Measurements from ENCODE around the gene FAM83F.

FAM83F gene

DNA sequence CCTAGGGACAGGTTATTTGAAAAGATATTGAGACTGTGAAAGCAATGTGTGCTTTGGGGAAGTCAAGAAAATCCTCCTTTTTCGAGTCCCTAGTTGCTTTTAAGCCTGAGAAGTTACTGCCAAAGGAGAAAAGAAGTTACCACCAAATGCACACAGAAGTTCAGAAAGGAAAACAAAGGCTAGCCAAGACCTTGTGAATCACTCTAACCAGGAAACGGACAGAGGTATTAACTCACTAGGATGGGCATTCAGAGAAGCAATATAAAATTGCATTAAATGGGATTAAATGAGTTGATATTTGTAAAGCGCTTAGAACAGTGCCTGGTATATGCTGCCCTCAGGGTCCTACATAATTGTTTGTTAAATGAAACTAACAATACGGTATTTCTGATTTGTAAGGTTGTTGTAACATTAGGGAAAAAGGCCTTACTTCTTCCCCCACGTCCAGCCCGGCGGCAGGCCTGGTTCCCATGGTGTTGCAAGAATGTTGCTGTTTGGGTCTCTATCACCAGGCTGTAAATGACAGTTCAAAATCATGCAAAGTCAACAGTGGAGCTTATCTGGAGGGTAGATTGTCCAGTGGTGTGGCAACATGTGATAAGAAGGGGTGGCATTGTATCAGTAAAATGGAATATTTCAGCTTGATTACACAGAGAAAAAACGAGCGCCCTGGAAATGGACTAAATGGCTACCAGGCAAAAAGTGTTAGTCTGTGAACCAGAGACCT, 27.5 kb upstream of the FAM83F start:
- peak overlapping the region in 1 of 2 donors; percentile 9 for H3K4me3 ChIP-seq (ENCODE audit: low read length in 2 of 2)
- peaks cover 0 to 5% of the 10 kb centered on the region in 2 donors for H3K27me3 ChIP-seq (ENCODE audit: control insufficient read depth in 2 of 2, insufficient read depth in 2 of 2, low read length in 2 of 2)
- H3K9ac ChIP-seq (ENCODE audit: low read depth in 1 of 2, low read length in 2 of 2) = peak overlapping the region in 1 of 2 donors; percentile 55
- peak overlapping the region; percentile 18 to 93 for H3K27ac ChIP-seq (ENCODE audit: low read depth in 2 of 2, low read length in 2 of 2)
- peaks cover 8 to 28% of the 10 kb centered on the region in 2 donors for H3K4me1 ChIP-seq (ENCODE audit: control insufficient read depth in 2 of 2, insufficient read depth in 2 of 2, low read length in 2 of 2)
- no peaks in the 10 kb centered on the region for H3K9me3 ChIP-seq (ENCODE audit: control insufficient read depth in 2 of 2, low read length in 2 of 2)
- H3K36me3 ChIP-seq (ENCODE audit: control insufficient read depth in 2 of 2, insufficient read depth in 2 of 2, low read length in 2 of 2) = peaks cover 0 to 3% of the 10 kb centered on the region in 2 donors

DNA sequence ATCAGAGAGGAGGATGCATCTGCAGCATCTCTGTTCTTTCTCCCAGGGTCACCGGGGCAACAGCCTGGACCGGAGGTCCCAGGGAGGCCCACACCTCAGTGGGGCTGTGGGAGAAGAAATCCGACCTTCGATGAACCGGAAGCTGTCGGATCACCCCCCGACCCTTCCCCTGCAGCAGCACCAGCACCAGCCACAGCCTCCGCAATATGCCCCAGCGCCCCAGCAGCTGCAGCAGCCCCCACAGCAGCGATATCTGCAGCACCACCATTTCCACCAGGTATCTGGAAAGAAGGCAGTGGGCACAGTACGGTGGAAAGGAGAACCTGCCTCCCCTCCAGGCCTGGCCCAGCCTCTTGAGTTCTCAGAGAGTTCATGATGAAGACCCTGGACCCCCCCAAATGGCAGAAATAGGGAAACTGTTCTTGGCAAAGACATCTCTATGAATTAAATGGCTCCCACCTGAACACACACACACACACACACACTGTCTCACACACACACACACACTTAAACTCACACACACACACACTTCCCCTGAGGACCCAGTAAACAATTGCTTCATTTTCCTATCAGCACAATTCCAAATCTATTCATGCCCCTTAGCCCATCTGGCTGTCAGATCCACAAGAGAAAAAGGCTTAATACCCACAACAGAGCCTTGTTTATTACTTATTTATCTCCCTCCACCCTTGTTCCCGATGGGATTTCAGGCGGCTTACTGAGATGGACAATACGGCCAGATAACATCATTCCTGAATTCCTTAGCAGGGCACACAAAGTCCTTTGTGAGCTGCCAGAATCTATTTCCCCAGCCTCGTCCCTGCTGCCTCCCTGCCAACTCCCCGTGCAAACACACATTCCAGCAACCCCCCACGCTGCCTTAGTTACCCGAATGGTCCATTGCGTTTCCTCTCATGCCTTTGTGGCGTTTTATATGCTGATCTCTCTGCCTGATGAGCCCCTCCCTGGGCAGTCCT, 26.5 kb upstream of the FAM83F start:
- Histone ChIP-seq H3K9ac (ENCODE audit: low read depth in 1 of 2, low read length in 2 of 2) (no peak overlapping the region), H3K9me3 (ENCODE audit: control insufficient read depth in 2 of 2, low read length in 2 of 2) (no peaks in the 10 kb centered on the region), H3K4me3 (ENCODE audit: low read length in 2 of 2) (no peak overlapping the region), H3K27ac (ENCODE audit: low read depth in 2 of 2, low read length in 2 of 2) (peak overlapping the region; percentile 32 to 93), H3K4me1 (ENCODE audit: control insufficient read depth in 2 of 2, insufficient read depth in 2 of 2, low read length in 2 of 2) (peaks cover 8 to 28% of the 10 kb centered on the region in 2 donors), H3K27me3 (ENCODE audit: control insufficient read depth in 2 of 2, insufficient read depth in 2 of 2, low read length in 2 of 2) (peaks cover 0 to 8% of the 10 kb centered on the region in 2 donors), H3K36me3 (ENCODE audit: control insufficient read depth in 2 of 2, insufficient read depth in 2 of 2, low read length in 2 of 2) (peaks cover 0 to 4% of the 10 kb centered on the region in 2 donors)

DNA sequence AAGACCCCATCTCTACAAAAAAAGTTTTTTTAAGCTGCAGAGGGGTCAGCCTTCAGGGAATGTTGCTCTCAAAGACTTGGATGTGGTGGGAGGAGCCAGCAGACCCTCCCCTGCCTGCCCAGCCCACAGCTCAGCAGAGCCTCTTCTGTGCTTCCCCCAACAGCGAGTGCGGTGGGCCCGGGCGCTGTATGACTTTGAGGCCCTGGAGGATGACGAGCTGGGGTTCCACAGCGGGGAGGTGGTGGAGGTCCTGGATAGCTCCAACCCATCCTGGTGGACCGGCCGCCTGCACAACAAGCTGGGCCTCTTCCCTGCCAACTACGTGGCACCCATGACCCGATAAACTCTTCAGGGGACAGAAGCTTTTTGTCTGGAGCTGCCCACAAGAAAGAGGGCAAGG, 24.0 kb upstream of the FAM83F start:
- Histone ChIP-seq H3K36me3 (ENCODE audit: control insufficient read depth in 2 of 2, insufficient read depth in 2 of 2, low read length in 2 of 2) (peaks cover 0 to 2% of the 10 kb centered on the region in 2 donors), H3K9ac (ENCODE audit: low read depth in 1 of 2, low read length in 2 of 2) (no peak overlapping the region), H3K27ac (ENCODE audit: low read depth in 2 of 2, low read length in 2 of 2) (no peak overlapping the region), H3K27me3 (ENCODE audit: control insufficient read depth in 2 of 2, insufficient read depth in 2 of 2, low read length in 2 of 2) (peaks cover 0 to 9% of the 10 kb centered on the region in 2 donors), H3K4me1 (ENCODE audit: control insufficient read depth in 2 of 2, insufficient read depth in 2 of 2, low read length in 2 of 2) (peaks cover 8 to 28% of the 10 kb centered on the region in 2 donors), H3K4me3 (ENCODE audit: low read length in 2 of 2) (no peak overlapping the region), H3K9me3 (ENCODE audit: control insufficient read depth in 2 of 2, low read length in 2 of 2) (no peaks in the 10 kb centered on the region)

DNA sequence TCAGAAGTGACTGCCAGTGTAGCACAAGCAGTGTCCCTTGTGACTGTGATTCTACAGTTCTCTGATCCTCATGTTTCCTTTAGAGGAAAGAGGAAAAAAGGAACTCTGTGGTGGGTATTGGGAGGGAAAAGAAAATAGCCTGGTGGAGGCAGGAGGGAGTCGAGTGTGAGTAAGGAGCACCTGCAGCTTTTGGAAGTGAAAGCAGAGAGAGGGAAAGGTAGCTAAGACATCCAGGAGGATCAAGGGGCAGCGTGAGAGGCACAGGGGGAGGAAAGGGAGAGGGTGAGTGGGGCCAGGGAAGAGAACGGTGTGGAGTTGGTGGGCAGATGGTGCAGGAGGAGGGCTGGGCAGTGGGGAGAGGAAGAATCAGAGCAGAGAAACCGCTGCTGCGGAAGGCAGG, 22.1 kb upstream of the FAM83F start:
- Histone ChIP-seq H3K4me3 (ENCODE audit: low read length in 2 of 2) (no peak overlapping the region), H3K27ac (ENCODE audit: low read depth in 2 of 2, low read length in 2 of 2) (no peak overlapping the region), H3K27me3 (ENCODE audit: control insufficient read depth in 2 of 2, insufficient read depth in 2 of 2, low read length in 2 of 2) (peaks cover 0 to 10% of the 10 kb centered on the region in 2 donors)

DNA sequence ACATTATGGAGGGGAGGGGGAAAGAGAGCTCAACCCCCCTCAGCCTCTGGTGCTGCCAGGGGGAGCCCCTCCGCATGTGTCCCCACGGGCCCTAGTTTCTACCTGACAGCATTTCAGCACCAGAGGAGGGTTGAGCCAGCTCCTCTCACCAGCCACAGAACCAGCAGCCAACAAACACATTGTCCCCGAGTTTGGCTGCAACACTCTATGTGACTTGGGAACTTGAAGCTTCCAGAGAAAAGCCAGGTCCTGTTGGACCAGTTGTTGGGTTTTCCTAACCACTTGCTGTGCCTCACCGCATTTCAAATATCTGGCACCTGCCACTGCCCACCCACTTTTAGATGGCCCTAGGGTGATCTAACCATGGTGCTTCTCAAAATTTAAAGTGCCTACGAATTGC, 21.1 kb upstream of the FAM83F start:
- Histone ChIP-seq H3K9ac (ENCODE audit: low read depth in 1 of 2, low read length in 2 of 2) (no peak overlapping the region), H3K27ac (ENCODE audit: low read depth in 2 of 2, low read length in 2 of 2) (no peak overlapping the region), H3K9me3 (ENCODE audit: control insufficient read depth in 2 of 2, low read length in 2 of 2) (no peaks in the 10 kb centered on the region), H3K4me3 (ENCODE audit: low read length in 2 of 2) (no peak overlapping the region), H3K36me3 (ENCODE audit: control insufficient read depth in 2 of 2, insufficient read depth in 2 of 2, low read length in 2 of 2) (peaks cover 0 to 2% of the 10 kb centered on the region in 2 donors), H3K27me3 (ENCODE audit: control insufficient read depth in 2 of 2, insufficient read depth in 2 of 2, low read length in 2 of 2) (peaks cover 0 to 8% of the 10 kb centered on the region in 2 donors), H3K4me1 (ENCODE audit: control insufficient read depth in 2 of 2, insufficient read depth in 2 of 2, low read length in 2 of 2) (peaks cover 0 to 4% of the 10 kb centered on the region in 2 donors)

More for the DNA sequence above, 22.1 kb upstream of the FAM83F start:
- Histone ChIP-seq H3K36me3 (ENCODE audit: control insufficient read depth in 2 of 2, insufficient read depth in 2 of 2, low read length in 2 of 2) (peaks cover 0 to 2% of the 10 kb centered on the region in 2 donors), H3K4me1 (ENCODE audit: control insufficient read depth in 2 of 2, insufficient read depth in 2 of 2, low read length in 2 of 2) (peaks cover 0 to 12% of the 10 kb centered on the region in 2 donors), H3K9ac (ENCODE audit: low read depth in 1 of 2, low read length in 2 of 2) (no peak overlapping the region), H3K9me3 (ENCODE audit: control insufficient read depth in 2 of 2, low read length in 2 of 2) (no peaks in the 10 kb centered on the region)

DNA sequence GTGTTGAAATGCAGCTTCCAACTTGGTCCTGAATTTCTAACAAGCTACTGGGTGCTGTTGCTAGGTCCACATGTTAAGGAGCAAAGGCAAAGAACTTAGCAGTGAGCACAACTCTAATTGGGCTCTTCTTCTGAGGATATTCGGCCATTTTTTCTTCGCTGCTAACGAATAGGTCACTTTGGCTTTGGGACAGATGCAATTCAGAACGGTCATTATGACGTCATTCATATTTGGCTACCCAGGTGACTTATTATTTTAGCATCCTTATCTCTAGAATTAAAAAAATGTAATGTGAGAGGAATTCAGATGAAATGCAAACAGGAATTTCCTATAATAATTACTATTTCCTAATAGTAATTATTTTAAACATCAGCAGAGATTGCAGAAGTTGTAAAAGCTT, 20.7 kb upstream of the FAM83F start:
- no peak overlapping the region for H3K27ac ChIP-seq (ENCODE audit: low read depth in 2 of 2, low read length in 2 of 2)
- peaks cover 0 to 2% of the 10 kb centered on the region in 2 donors for H3K36me3 ChIP-seq (ENCODE audit: control insufficient read depth in 2 of 2, insufficient read depth in 2 of 2, low read length in 2 of 2)
- H3K9ac ChIP-seq (ENCODE audit: low read depth in 1 of 2, low read length in 2 of 2) = no peak overlapping the region
- no peak overlapping the region for H3K4me3 ChIP-seq (ENCODE audit: low read length in 2 of 2)
- H3K27me3 ChIP-seq (ENCODE audit: control insufficient read depth in 2 of 2, insufficient read depth in 2 of 2, low read length in 2 of 2) = peaks cover 0 to 7% of the 10 kb centered on the region in 2 donors
- H3K4me1 ChIP-seq (ENCODE audit: control insufficient read depth in 2 of 2, insufficient read depth in 2 of 2, low read length in 2 of 2) = no peaks in the 10 kb centered on the region
- no peaks in the 10 kb centered on the region for H3K9me3 ChIP-seq (ENCODE audit: control insufficient read depth in 2 of 2, low read length in 2 of 2)

DNA sequence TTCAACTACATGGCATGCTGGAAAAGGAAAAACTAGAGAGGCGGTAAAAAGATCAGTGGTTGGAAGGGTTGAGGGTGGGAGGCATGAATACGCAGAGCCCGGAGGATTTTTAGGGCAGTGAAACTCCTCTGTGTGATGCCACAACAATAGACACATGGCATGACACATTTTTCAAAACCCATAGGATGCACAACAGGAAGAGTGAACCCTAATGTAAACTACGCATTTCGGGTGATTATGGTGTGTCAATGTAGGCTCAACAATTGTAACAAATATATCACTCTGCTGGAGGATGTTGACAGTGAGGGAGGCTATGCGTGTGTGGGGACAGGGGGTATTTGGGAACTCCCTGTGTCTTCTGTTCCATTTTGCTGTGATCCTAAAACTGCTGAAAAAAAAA, 15.7 kb upstream of the FAM83F start:
- Histone ChIP-seq H3K9me3 (ENCODE audit: control insufficient read depth in 2 of 2, low read length in 2 of 2) (no peaks in the 10 kb centered on the region), H3K36me3 (ENCODE audit: control insufficient read depth in 2 of 2, insufficient read depth in 2 of 2, low read length in 2 of 2) (no peaks in the 10 kb centered on the region), H3K27ac (ENCODE audit: low read depth in 2 of 2, low read length in 2 of 2) (no peak overlapping the region), H3K4me1 (ENCODE audit: control insufficient read depth in 2 of 2, insufficient read depth in 2 of 2, low read length in 2 of 2) (no peaks in the 10 kb centered on the region), H3K4me3 (ENCODE audit: low read length in 2 of 2) (no peak overlapping the region), H3K9ac (ENCODE audit: low read depth in 1 of 2, low read length in 2 of 2) (no peak overlapping the region), H3K27me3 (ENCODE audit: control insufficient read depth in 2 of 2, insufficient read depth in 2 of 2, low read length in 2 of 2) (peaks cover 0 to 2% of the 10 kb centered on the region in 2 donors)

DNA sequence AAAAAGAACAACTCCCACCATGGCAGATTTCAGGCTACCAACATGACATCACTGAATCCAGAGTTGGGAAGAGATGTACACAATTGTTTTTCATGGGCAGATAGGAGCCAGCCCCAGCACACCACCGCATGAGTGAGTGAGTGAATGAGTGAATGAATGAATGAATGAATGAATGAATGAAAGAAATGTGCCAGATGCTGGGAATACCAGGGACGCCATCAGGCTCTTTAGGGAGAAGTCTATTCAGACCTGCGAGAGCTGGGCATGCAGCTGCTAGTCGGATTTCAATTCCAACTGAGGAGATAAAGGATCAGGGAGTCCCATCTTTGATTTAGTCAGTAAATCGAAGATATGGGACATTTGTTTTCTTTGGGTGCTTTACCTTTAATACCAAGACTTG, 15.3 kb upstream of the FAM83F start:
- Histone ChIP-seq H3K4me3 (ENCODE audit: low read length in 2 of 2) (no peak overlapping the region), H3K9ac (ENCODE audit: low read depth in 1 of 2, low read length in 2 of 2) (no peak overlapping the region), H3K27me3 (ENCODE audit: control insufficient read depth in 2 of 2, insufficient read depth in 2 of 2, low read length in 2 of 2) (peaks cover 0 to 2% of the 10 kb centered on the region in 2 donors), H3K4me1 (ENCODE audit: control insufficient read depth in 2 of 2, insufficient read depth in 2 of 2, low read length in 2 of 2) (no peaks in the 10 kb centered on the region), H3K36me3 (ENCODE audit: control insufficient read depth in 2 of 2, insufficient read depth in 2 of 2, low read length in 2 of 2) (no peaks in the 10 kb centered on the region), H3K9me3 (ENCODE audit: control insufficient read depth in 2 of 2, low read length in 2 of 2) (no peaks in the 10 kb centered on the region), H3K27ac (ENCODE audit: low read depth in 2 of 2, low read length in 2 of 2) (no peak overlapping the region)

DNA sequence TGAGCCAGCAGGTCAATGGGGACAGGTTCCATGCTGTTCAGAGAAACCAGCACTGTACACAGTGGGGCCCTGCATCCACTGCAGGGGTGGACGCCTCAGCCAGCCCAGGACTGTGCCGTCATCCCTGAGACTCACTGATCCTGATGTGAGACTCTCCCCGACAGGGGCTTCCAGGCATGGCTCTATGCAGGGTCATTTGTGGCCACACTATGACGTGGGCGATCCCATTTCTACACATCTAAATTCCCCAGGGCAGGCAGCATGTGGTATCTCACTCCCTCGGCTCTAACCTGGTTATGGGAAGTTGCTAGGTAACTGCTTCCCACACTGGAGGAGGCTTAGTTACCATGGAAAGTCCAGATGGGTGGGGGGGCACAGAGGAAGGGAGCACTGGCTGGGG, 14.2 kb upstream of the FAM83F start:
- Histone ChIP-seq H3K27ac (ENCODE audit: low read depth in 2 of 2, low read length in 2 of 2) (no peak overlapping the region), H3K36me3 (ENCODE audit: control insufficient read depth in 2 of 2, insufficient read depth in 2 of 2, low read length in 2 of 2) (no peaks in the 10 kb centered on the region), H3K4me3 (ENCODE audit: low read length in 2 of 2) (no peak overlapping the region), H3K27me3 (ENCODE audit: control insufficient read depth in 2 of 2, insufficient read depth in 2 of 2, low read length in 2 of 2) (peaks cover 0 to 2% of the 10 kb centered on the region in 2 donors), H3K4me1 (ENCODE audit: control insufficient read depth in 2 of 2, insufficient read depth in 2 of 2, low read length in 2 of 2) (peaks cover 0 to 8% of the 10 kb centered on the region in 2 donors), H3K9me3 (ENCODE audit: control insufficient read depth in 2 of 2, low read length in 2 of 2) (no peaks in the 10 kb centered on the region), H3K9ac (ENCODE audit: low read depth in 1 of 2, low read length in 2 of 2) (no peak overlapping the region)

DNA sequence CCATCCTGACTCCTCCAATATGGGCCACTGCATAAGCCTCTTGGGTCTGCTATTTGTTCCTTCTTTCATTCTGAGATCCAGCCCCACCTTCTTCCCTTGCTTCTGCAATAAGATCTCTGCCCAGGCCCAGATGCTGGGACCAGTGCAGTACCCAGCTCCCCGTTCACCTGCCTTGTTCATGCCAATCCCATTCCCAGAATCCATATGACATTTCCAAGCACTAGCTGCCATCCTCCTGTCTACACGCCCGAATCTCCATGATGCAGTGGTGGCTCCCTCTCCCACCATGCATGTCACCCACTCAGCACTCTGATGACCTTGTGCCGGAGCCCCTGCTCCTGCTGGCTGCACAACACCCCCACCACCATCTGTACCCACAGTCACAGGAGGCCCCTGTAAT, 11.4 kb upstream of the FAM83F start:
- Histone ChIP-seq H3K9ac (ENCODE audit: low read depth in 1 of 2, low read length in 2 of 2) (no peak overlapping the region), H3K36me3 (ENCODE audit: control insufficient read depth in 2 of 2, insufficient read depth in 2 of 2, low read length in 2 of 2) (no peaks in the 10 kb centered on the region), H3K4me1 (ENCODE audit: control insufficient read depth in 2 of 2, insufficient read depth in 2 of 2, low read length in 2 of 2) (peaks cover 3 to 11% of the 10 kb centered on the region in 2 donors), H3K27me3 (ENCODE audit: control insufficient read depth in 2 of 2, insufficient read depth in 2 of 2, low read length in 2 of 2) (no peaks in the 10 kb centered on the region), H3K4me3 (ENCODE audit: low read length in 2 of 2) (no peak overlapping the region), H3K27ac (ENCODE audit: low read depth in 2 of 2, low read length in 2 of 2) (no peak overlapping the region), H3K9me3 (ENCODE audit: control insufficient read depth in 2 of 2, low read length in 2 of 2) (no peaks in the 10 kb centered on the region)
